OCI-M2 (cell line): ENCODE results near the gene ATAD3B.
A peak's percentile ranks its signal among the peaks of the same experiment; 100 is the strongest.
"Not testable (repeated sequence)": the region's sequence is repeated elsewhere in the genome, so short reads cannot be mapped to it uniquely, and the experiment has no call there.

ENCODE experiments used
- DNase-seq: peaks from one replicate; lab custom pipeline; 2025; ENCODE audit not compliant: unreplicated experiment; lab: John Stamatoyannopoulos, UW

The ATAD3B gene

DNA sequence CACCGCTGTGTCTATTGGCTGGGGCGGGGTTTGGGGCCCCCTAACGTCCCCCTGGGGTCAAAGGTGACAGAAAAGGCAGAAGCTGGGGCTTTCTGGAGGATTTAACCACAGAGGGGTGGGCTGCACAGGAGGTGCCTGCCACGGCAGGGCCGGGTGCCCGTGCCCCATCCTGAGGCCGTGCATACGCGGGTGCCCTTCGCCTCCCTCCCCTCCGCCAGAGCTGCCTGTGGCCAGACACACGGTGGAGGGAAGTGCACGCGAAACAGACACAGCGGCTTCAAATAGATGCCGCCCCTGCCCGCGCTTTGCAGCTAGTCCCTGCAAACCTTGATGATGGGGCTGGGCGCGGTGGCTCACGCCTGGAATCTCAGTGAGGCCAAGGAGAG, 37.9 kb downstream of the ATAD3B start:
- DNase-seq = not testable (repeated sequence)

DNA sequence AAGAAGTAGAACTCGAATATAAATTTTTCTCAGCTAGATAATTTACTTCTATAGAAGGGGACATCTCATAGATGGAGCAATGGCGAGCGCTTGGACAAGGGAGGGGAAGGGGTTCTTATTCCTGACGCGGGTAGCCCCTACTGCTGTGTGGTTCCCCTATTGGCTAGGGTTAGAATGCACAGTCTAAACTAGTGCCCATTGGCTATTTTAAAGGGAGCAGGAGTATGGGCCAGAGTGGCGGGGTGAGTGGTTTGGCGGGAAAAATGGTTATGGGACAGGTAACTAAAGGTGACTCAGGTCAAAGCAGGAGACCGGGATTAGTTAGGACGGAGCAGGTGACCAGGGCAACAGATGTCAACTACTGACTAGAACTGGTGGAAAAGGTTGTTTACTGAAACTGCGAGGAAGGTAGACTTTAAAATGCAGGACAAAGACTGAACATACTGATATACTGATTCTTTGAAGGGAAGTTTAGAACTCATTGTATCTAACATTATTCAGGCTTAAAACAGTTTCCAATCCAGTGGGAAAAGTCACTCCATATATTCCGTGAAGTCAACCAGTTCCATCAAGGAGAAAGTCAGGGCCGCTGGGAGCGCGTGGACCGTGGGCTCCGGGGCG, 39.5 kb downstream of the ATAD3B start:
- DNase-seq = peak; percentile 6

DNA sequence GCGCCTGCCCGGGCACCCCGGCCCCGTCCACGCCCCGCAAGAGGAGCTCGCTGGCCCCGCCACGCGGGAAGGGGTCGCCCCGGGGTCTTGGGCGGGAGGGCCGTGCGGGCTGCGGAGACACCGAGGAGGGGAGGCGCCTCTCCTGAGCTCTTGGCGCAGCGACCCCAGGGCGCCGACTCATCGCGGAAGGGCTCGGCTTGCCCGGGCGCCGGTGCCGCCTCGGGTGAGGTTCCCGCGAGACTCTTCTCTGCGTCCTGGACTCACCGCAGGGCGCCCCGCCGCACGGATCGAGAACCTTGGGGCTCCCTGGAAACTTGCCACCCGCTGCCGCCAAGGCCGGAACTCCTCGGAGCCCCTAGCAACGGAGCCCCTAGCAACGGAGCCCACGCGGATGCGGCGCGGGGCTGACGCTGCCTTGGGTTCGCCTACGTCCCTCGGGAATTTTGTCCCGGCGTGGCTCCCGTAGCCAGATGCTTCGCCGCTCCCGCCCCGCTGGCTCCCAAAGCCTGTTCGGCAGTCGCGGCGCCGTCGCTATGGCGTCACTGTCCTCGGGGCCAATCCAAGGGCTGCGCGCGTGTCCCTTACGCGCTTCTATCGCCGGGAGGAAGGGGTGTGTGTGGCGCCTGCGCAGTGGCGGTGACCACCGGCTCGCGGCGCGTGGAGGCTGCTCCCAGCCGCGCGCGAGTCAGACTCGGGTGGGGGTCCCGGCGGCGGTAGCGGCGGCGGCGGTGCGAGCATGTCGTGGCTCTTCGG, 40.1 kb downstream of the ATAD3B start, which contains the start of gene ATAD3A:
ATAD3A (plus strand) TSS at position 630 of the 753 bp plus-strand sequence; CDS start at position 737, 107 bp downstream.
- peak; percentile 54 for DNase-seq

DNA sequence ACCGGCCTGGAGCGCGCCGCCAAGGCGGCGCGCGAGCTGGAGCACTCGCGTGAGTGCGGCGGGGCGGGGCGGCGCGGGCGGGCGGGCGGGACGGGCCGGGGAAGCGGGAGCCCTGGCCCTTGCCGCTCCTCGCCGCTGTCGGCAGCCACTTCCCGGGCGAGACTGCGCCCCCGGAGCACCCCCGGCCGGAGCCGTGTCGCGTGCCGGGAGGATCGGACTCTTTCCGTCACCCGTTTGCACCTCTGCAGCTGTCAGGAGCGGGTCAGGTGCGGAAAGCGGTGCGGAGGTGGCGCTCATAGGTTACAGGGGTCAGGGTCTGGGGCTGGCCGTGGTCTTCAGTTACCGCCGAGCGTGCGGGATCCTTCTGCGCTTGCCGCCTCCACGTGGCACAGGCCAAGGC, 40.9 kb downstream of the ATAD3B start:
- not testable (repeated sequence) for DNase-seq

DNA sequence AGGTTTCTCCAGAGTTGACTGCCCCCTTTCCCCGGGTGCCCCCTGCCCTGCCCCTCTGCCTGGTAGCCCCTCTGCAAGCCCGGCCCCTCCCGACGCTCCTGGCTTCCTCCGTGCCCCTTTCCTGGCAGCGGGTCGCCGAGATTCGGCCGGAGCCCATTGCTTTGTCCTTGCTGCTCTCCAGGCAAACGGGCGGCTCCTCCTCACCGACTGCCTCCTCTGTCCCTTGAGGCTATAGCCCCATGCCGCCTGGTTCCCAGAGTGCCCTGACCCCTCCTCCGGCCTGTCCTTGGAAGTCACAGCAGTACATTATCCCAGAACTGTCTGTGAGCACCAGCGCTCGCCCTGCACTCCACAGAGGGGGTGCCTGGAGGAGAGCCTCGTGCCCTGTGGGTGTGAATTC, 42.1 kb downstream of the ATAD3B start:
- DNase-seq = not testable (repeated sequence)

DNA sequence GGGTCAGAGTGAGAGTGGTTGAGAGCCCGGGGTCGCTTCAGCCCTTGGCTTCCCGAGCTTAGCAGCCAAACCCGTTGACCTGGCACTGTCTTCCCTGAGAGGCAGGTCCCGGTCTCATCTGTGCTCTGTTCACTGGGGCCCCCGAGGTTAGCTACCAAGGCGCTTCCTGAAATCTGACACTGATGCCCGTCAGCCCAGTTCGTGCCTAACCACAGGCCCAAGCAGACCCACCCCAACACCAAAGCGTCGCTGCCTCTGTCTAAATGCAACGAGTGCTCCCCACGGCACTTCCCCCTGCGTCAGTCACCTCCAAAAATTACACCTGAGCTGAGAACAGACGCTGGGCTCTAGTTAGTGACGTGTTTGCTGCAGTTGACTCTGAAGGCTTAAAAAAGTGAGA, 42.8 kb downstream of the ATAD3B start:
- not testable (repeated sequence) for DNase-seq

DNA sequence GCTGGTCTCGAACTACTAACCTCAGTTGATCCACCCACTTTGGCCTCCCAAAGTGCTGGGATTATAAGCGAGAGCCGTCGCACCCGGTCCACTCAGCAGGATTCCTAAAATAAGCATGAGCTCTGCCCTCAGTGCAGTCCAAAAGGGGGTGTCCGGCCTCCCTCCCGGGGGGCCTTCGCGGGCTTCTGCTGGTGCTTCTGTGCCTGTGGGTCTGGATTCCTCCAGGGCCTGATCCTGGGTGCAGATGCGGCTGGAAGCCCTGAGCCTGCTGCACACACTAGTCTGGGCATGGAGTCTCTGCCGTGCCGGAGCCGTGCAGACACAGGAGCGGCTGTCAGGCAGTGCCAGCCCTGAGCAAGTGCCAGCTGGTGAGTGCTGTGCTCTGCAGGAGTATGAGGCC, 45.4 kb downstream of the ATAD3B start:
- DNase-seq = not testable (repeated sequence)

DNA sequence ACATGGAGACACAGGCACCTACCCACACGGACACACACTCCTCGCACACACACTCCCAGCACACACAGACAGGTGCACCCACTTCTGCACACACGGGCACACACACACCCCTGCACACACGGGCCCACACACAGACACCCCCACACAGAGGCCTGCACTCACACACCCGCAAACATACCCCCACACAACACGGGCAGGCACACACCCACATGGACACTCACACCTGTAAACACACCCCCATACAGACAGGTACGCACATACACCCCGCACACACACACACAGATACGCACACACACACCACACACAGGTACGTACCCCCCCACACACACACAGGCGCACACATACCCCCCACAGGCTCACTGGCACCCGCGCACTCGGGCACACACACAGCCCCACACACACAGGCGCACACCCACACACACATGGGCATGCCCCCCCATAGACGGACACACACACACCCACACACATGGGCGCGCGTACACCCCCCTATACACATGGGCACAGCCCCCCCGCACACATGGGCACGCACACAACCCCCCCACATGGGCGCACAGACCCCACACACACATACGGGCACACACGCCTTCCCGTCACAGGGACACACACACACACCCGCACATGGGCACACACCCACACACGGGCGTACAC, 46.5 kb downstream of the ATAD3B start:
- DNase-seq = no peak

DNA sequence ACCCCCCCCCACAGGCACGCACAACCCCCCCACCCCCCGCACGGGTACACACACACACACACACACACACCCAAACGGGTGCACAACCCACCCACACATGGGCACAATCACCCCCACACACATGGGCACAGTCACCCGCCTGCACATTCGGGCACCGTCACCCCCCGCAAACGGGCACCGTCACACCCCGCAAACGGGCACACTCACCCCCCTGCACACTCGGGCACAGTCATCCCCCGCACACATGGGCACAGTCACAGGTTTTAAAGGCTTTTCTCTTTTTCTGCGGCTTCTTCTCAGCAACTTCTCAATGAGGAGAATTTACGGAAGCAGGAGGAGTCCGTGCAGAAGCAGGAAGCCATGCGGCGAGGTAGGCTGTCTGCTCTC, 47.0 kb downstream of the ATAD3B start:
- DNase-seq = not testable (repeated sequence)

DNA sequence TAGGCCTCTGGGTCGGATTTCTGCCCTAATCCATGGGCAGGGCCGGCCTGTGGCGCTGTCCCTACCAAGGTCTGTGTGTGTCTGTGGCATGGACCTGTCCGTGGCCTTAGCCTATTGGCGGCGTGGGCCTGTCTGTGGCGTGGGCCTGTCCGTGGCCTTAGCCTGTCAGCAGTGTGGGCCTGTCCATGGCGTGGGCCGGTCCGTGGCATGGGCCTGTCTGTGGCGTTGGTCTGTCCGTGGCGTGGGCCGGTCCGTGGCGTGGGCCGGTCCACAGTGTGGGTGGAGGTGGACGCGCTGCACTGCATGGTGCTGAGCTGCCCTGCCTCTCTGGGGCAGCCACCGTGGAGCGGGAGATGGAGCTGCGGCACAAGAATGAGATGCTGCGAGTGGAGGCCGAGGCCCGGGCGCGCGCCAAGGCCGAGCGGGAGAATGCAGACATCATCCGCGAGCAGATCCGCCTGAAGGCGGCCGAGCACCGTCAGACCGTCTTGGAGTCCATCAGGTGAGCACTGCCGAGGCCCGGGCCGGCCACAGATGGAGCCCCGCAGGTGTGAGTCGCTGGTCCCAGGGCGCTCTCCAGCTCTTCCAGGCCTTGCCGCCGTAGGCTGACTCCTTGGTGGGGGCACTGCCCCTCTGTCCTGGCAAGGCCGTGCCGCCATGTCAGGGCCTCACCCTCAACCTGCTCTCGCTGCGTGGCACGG, 48.4 kb downstream of the ATAD3B start:
- DNase-seq = not testable (repeated sequence)

DNA sequence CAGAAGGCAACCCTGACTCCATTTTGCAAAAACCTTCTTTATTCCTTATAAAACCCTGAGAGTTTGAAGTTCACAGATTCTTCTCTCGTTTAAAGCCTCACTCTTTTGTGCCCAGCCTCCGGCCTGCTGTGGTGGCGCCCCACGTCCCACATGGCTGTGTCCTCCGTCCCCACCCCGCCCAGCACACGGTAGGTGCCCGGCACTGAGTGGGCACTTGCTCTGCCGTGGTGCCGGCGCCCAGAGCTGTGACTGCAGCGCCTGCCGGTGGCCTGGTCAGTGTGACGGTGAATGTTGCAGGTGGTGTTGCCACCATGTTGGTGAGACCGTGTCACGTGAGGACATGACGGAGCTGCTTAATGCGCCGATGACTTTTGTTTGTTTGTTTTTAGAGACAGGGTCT, 49.8 kb downstream of the ATAD3B start:
- DNase-seq = no peak

DNA sequence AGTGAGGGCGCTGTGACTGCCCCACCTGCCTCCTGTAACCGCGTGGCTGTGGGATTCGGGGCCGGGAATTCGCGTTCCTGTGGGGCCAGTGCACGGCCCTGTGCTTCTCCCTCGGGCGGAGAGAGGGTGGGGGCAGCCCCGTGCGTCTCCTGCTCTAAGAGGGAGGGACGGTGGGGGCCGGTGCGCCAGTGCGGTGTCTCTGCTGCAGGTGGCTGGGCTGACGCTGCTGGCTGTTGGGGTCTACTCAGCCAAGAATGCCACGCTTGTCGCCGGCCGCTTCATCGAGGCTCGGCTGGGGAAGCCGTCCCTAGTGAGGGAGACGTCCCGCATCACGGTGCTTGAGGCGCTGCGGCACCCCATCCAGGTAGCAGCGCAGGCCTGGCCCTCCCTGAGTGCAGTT, 51.0 kb downstream of the ATAD3B start:
- not testable (repeated sequence) for DNase-seq

DNA sequence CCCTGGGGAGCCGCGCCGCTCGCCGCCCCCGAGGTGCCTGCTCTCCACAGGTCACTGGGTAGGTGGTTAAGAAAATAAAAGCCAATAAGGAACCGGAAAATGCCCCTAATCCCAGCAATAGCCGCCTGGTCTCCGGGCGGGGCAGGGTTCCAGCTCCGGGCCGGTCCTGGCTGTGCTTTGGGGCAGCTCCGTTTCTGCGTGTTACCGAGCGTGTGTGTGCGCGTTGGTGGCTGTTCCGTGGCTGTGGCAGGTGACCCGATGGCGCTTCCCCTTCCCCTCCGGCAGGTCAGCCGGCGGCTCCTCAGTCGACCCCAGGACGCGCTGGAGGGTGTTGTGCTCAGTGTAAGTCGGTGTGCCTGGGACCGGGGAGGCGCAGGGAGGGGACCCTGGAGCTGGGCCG, 51.7 kb downstream of the ATAD3B start:
- not testable (repeated sequence) for DNase-seq

DNA sequence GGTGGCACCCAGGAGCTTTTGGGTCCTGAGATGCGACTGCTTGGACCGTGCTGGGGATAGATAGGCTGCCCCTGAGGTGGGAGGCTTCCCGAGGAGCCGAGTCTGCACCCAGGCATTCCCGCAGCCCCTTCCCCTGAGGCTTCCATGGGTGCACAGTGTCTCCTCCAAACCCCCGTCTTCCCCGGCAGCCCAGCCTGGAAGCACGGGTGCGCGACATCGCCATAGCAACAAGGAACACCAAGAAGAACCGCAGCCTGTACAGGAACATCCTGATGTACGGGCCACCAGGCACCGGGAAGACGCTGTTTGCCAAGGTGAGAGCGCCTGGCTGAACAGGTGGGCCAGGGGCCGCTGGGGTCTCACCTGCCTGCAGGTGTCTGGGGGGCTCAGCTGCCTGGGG, 52.1 kb downstream of the ATAD3B start:
- DNase-seq = not testable (repeated sequence)

DNA sequence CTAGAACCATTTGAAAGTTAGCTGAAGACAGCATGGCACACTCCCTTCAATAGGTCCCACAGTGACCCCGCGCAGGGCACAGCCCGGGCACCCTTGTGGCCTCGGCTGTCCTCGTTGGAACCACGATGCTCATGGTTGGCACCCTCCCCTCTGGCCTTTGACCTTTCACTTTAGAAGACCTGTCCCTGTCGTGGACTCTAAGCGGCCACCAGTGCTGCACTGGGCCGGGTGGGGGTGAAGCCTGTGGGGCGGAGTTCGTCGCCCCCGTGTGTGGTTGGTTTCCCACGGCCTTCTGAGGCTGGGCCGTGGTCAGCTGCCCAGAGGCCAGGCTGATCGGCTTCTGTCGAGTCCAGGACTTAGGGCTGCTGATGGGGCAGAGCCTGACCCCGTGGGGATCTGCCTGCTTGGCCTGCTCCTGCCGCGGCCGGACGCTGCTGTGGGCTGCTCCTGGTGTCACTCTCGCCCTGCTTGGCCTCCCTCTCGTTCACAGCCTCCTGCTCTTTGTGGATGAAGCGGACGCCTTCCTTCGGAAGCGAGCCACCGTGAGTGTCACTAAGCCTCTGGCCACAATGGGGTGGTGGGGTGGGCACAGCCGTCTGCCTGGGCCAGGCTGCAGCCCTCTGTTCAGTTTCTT, 53.3 kb downstream of the ATAD3B start:
- not testable (repeated sequence) for DNase-seq

DNA sequence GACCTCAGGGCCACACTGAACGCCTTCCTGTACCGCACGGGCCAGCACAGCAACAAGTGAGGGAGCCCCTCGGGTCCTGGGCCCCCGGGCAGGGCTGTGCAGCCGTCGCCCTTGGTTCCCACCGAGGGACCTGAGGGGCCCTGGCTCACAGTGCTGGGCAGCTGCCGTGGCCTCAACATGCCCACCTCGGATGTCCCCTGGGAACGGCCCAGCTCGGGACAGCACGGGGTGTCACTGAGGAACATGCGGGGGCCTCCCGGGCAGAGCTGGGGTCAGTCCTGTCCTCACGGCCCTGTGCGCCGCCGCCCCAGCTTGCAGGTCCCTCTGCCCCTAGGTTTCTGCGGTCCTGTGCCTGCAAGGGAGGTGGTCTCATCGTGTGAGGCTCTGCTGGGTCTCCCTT, 54.9 kb downstream of the ATAD3B start:
- DNase-seq = not testable (repeated sequence)

DNA sequence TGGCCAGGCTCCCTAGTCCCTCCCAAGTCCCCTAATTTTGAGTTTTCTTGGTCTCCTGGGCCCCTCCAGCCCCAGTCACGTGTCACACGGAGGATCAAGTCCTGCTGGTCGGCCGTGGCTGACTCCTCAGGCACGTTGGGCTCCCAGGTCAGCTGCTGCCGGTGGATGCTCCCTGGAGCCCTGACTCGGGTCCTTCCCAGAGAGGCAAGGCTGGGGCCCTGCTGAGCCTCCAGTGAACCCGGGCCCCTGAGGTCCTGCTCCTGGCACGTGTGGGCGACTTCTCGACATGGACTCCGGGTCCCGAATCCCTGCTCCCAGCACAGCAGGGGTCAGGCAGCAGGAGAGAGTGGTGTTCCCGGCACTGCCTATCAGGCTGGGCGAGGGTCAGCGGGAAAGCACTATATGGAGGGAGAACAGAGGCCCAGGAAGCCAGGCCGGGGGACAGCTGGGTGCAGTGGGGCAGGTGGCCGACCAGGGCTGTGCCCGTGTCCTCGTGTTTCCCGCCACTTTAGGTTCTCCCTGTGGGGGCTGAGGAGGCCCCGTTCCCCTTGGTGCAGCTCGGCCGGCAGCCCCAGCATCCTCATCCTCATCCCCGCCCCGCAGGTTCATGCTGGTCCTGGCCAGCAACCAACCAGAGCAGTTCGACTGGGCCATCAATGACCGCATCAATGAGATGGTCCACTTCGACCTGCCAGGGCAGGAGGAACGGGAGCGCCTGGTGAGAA, 55.7 kb downstream of the ATAD3B start:
- DNase-seq = no peak

DNA sequence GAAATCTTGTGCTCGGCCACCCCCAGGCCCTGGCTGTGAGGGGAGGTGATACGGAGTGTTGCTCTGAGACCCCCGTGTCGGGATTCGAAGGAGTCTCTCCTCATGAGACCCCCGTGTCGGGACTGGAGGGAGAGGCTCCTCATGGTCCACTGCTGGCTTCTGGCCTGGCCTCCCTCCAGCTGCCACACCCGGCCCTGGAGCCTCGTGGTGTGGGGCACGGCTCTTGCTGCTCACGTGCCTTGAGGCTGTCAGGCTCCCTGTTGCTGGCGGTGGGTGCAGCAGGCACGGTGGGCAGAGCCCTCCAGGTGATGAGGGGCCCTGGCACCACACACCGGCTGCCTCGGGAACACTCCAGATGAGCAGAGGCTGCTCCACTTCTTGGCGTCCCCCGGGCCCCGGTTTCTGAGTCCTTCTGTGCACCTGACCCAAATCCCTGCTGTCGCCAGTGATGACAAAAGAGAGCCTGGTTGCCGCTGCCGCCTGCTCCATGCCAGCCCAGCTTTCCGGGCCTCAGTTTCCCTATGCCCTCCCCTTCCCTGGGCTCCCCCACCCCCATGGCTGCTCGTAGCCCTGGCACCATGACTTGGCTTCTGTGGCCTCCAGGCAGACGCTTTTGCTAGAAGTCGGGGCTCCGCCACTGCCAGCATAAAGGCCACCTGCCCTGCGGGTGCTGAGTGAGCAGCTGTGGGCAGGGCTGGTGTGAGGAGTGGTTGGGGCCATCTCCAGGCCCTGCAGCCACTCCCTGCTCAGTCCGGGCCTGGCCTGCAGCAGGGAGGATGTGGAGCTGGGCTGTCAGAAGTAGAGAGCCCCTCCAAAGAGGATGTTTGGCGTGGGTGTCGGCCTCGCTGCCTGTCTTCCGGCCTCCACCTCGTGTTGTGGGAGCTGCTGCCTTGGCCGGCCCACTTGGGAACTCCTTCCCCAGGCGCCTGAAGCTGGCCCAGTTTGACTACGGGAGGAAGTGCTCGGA, 57.0 kb downstream of the ATAD3B start:
- no peak for DNase-seq

DNA sequence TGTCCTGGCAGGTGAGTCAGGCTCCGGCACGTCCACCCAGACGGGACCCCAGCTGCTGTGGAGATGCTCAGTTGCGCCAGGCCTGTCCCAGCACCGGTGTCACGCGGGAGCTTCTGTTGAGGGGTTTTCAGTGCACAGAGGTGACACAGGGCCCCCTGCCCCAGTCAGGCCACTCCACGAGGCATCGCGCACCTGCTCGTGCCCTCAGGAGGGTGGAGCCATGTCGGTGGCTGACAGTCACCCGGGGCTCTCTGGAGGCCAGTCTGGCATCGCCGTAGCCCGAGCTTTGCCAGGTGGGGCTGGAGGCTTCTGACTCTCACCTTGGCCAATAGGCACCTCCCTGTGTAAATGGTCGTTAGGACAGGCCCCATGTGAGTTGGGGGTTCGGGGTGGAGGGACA, 57.8 kb downstream of the ATAD3B start:
- no peak for DNase-seq
